ENCODE measurements around the gene PTPRT.

PTPRT gene

GRCh38 chr20:42067596-42067995 lies 1122.1 kb downstream of the PTPRT start:
- no peak for DNase-seq (ENCODE audit: low read depth in 2 of 2)

GRCh38 chr20:42067174-42067573 lies 1122.5 kb downstream of the PTPRT start:
- no peak for DNase-seq (ENCODE audit: low read depth in 2 of 2)

- no peak for DNase-seq (ENCODE audit: low read depth in 2 of 2)
Observed at GRCh38 chr20:42063141-42063540, 1126.6 kb downstream of the PTPRT start.

- no peak for DNase-seq (ENCODE audit: low read depth in 2 of 2)
Observed at GRCh38 chr20:42053350-42053749, 1136.4 kb downstream of the PTPRT start.

GRCh38 chr20:42051921-42052320 lies 1137.8 kb downstream of the PTPRT start:
- no peak for DNase-seq (ENCODE audit: low read depth in 2 of 2)

GRCh38 chr20:42046371-42047085 lies 1143.2 kb downstream of the PTPRT start:
- DNase-seq (ENCODE audit: low read depth in 2 of 2), result no peak

- no peak for DNase-seq (ENCODE audit: low read depth in 2 of 2)
Observed at GRCh38 chr20:42043921-42044320, 1145.8 kb downstream of the PTPRT start.

- DNase-seq (ENCODE audit: low read depth in 2 of 2), result no peak
Observed at GRCh38 chr20:42041000-42041565, 1148.6 kb downstream of the PTPRT start.

GRCh38 chr20:42027746-42028268 lies 1161.9 kb downstream of the PTPRT start:
- no peak for DNase-seq (ENCODE audit: low read depth in 2 of 2)

- no peak for DNase-seq (ENCODE audit: low read depth in 2 of 2)
Observed at GRCh38 chr20:42026599-42026998, 1163.1 kb downstream of the PTPRT start.

- no peak for DNase-seq (ENCODE audit: low read depth in 2 of 2)
Observed at GRCh38 chr20:42024653-42025052, 1165.1 kb downstream of the PTPRT start.
